ENCODE measurements around the gene ZNF79. TPM values are rescaled to one million over a fixed set of nuclear protein-coding genes. Genes with fewer than 3 reads are reported as not detected.

Gene ZNF79
- total RNA-seq, 1 experiment from 2014 or later, result 7.1 TPM

GRCh38 chr9:127448112-127448805, 24.1 kb downstream of the ZNF79 start:
- peaks cover 25% of the 10 kb centered on the region for H3K4me1 ChIP-seq (replicated peaks)
- no peak overlapping the region for H3K4me3 ChIP-seq
- H3K36me3 ChIP-seq, result peaks cover 79% of the 10 kb centered on the region
- DNase-seq (ENCODE audit: low read depth in 1 of 2, low spot score in 2 of 2), result no peak
- no peaks in the 10 kb centered on the region for H3K27me3 ChIP-seq (replicated peaks)
- no peak overlapping the region for H3K27ac ChIP-seq
- peaks cover 2% of the 10 kb centered on the region; the same call in 1 of the 2 replicates for H3K9me3 ChIP-seq (replicated peaks)

GRCh38 chr9:127449332-127449966, 25.3 kb downstream of the ZNF79 start:
- H3K4me3 ChIP-seq, result peak overlapping the region; percentile 85
- peaks cover 69% of the 10 kb centered on the region for H3K36me3 ChIP-seq
- no peaks in the 10 kb centered on the region for H3K27me3 ChIP-seq (replicated peaks)
- no peaks in the 10 kb centered on the region for H3K9me3 ChIP-seq (replicated peaks)
- H3K27ac ChIP-seq, result peak overlapping the region; percentile 80
- H3K4me1 ChIP-seq (replicated peaks), result peaks cover 20% of the 10 kb centered on the region
- DNase-seq (ENCODE audit: low read depth in 1 of 2, low spot score in 2 of 2), result no peak

GRCh38 chr9:127450243-127450760, 26.1 kb downstream of the ZNF79 start:
- DNase-seq (ENCODE audit: low read depth in 1 of 2, low spot score in 2 of 2), result no peak
- H3K27ac ChIP-seq, result peak overlapping the region; percentile 80
- no peaks in the 10 kb centered on the region for H3K9me3 ChIP-seq (replicated peaks)
- H3K27me3 ChIP-seq (replicated peaks), result no peaks in the 10 kb centered on the region
- H3K4me3 ChIP-seq, result peak overlapping the region; percentile 85
- H3K36me3 ChIP-seq, result peaks cover 61% of the 10 kb centered on the region
- H3K4me1 ChIP-seq (replicated peaks), result peaks cover 20% of the 10 kb centered on the region

GRCh38 chr9:127450830-127451607, 26.8 kb downstream of the ZNF79 start, which contains the start of the genes LRSAM1 and RPL12:
Gene LRSAM1, plus strand, starts transcription at chr9:127451510. Its CDS starts 3,018 bp downstream, at chr9:127454528.
Gene RPL12, minus strand, starts transcription at chr9:127451406. Its CDS starts 89 bp downstream, at chr9:127451317.
- Histone ChIP-seq H3K27ac (peak within 1 kb of the TSS; percentile 80), H3K36me3 (peaks cover 54% of the 10 kb centered on the region), H3K4me3 (peak within 1 kb of the TSS; percentile 85), H3K9me3 (replicated peaks) (no peaks in the 10 kb centered on the region), H3K27me3 (replicated peaks) (no peaks in the 10 kb centered on the region), H3K4me1 (replicated peaks) (peaks cover 20% of the 10 kb centered on the region)
- DNase-seq (ENCODE audit: low read depth in 1 of 2, low spot score in 2 of 2), result peak; percentile 90 to 95

- no peak for DNase-seq (ENCODE audit: low read depth in 1 of 2, low spot score in 2 of 2)
- H3K27me3 ChIP-seq (replicated peaks), result no peaks in the 10 kb centered on the region
- H3K4me3 ChIP-seq, result peak overlapping the region; percentile 85
- H3K36me3 ChIP-seq, result peaks cover 48% of the 10 kb centered on the region
- H3K27ac ChIP-seq, result peak overlapping the region; percentile 80
- H3K4me1 ChIP-seq (replicated peaks), result peaks cover 20% of the 10 kb centered on the region
- no peaks in the 10 kb centered on the region for H3K9me3 ChIP-seq (replicated peaks)
Observed at GRCh38 chr9:127451608-127451857, 27.4 kb downstream of the ZNF79 start.

- H3K4me3 ChIP-seq, result peak overlapping the region; percentile 85
- H3K36me3 ChIP-seq, result peaks cover 43% of the 10 kb centered on the region
- no peaks in the 10 kb centered on the region for H3K27me3 ChIP-seq (replicated peaks)
- H3K9me3 ChIP-seq (replicated peaks), result no peaks in the 10 kb centered on the region
- H3K4me1 ChIP-seq (replicated peaks), result peaks cover 20% of the 10 kb centered on the region
- peak in 1 of 2 experiments; percentile 55 for DNase-seq (ENCODE audit: low read depth in 1 of 2, low spot score in 2 of 2)
- H3K27ac ChIP-seq, result peak overlapping the region; percentile 80
Observed at GRCh38 chr9:127451858-127452656, 27.9 kb downstream of the ZNF79 start.

GRCh38 chr9:127452691-127453090, 28.5 kb downstream of the ZNF79 start:
- H3K9me3 ChIP-seq (replicated peaks), result no peaks in the 10 kb centered on the region
- peaks cover 20% of the 10 kb centered on the region for H3K4me1 ChIP-seq (replicated peaks)
- H3K36me3 ChIP-seq, result peaks cover 41% of the 10 kb centered on the region
- no peak for DNase-seq (ENCODE audit: low read depth in 1 of 2, low spot score in 2 of 2)
- H3K27ac ChIP-seq, result no peak overlapping the region
- no peak overlapping the region for H3K4me3 ChIP-seq
- no peaks in the 10 kb centered on the region for H3K27me3 ChIP-seq (replicated peaks)

- peaks cover 14% of the 10 kb centered on the region for H3K36me3 ChIP-seq
- H3K4me1 ChIP-seq (replicated peaks), result peaks cover 6% of the 10 kb centered on the region
- no peaks in the 10 kb centered on the region for H3K9me3 ChIP-seq (replicated peaks)
- DNase-seq (ENCODE audit: low read depth in 1 of 2, low spot score in 2 of 2), result no peak
- H3K4me3 ChIP-seq, result no peak overlapping the region
- H3K27ac ChIP-seq, result no peak overlapping the region
- H3K27me3 ChIP-seq (replicated peaks), result no peaks in the 10 kb centered on the region
Observed at GRCh38 chr9:127455324-127455992, 31.3 kb downstream of the ZNF79 start.

- peaks cover 19% of the 10 kb centered on the region for H3K36me3 ChIP-seq
- DNase-seq (ENCODE audit: low read depth in 1 of 2, low spot score in 2 of 2), result no peak
- no peak overlapping the region for H3K27ac ChIP-seq
- H3K9me3 ChIP-seq (replicated peaks), result no peaks in the 10 kb centered on the region
- H3K27me3 ChIP-seq (replicated peaks), result no peaks in the 10 kb centered on the region
- H3K4me3 ChIP-seq, result no peak overlapping the region
- peaks cover 2% of the 10 kb centered on the region for H3K4me1 ChIP-seq (replicated peaks)
Observed at GRCh38 chr9:127457191-127457878, 33.2 kb downstream of the ZNF79 start.

- Histone ChIP-seq H3K36me3 (peaks cover 16% of the 10 kb centered on the region), H3K4me1 (replicated peaks) (peaks cover 8% of the 10 kb centered on the region), H3K4me3 (no peak overlapping the region), H3K27me3 (replicated peaks) (no peaks in the 10 kb centered on the region), H3K9me3 (replicated peaks) (no peaks in the 10 kb centered on the region), H3K27ac (no peak overlapping the region)
- DNase-seq (ENCODE audit: low read depth in 1 of 2, low spot score in 2 of 2), result no peak
Observed at GRCh38 chr9:127458921-127459320, 34.7 kb downstream of the ZNF79 start.

GRCh38 chr9:127463382-127463781, 39.2 kb downstream of the ZNF79 start:
- no peaks in the 10 kb centered on the region for H3K27me3 ChIP-seq (replicated peaks)
- DNase-seq (ENCODE audit: low read depth in 1 of 2, low spot score in 2 of 2), result no peak
- H3K27ac ChIP-seq, result peak overlapping the region; percentile 33
- H3K4me1 ChIP-seq (replicated peaks), result peaks cover 14% of the 10 kb centered on the region
- H3K36me3 ChIP-seq, result peaks cover 12% of the 10 kb centered on the region
- H3K4me3 ChIP-seq, result no peak overlapping the region
- no peaks in the 10 kb centered on the region for H3K9me3 ChIP-seq (replicated peaks)

GRCh38 chr9:127463911-127464310, 39.7 kb downstream of the ZNF79 start:
- Histone ChIP-seq H3K4me3 (no peak overlapping the region), H3K36me3 (peaks cover 12% of the 10 kb centered on the region), H3K27me3 (replicated peaks) (no peaks in the 10 kb centered on the region), H3K4me1 (replicated peaks) (peaks cover 14% of the 10 kb centered on the region), H3K27ac (peak overlapping the region; percentile 33), H3K9me3 (replicated peaks) (no peaks in the 10 kb centered on the region)
- DNase-seq (ENCODE audit: low read depth in 1 of 2, low spot score in 2 of 2), result peak; percentile 52 to 68
